Head of caudate nucleus (tissue), 42 donors: ENCODE data around the gene SRGAP1.

Source experiments
- DNase-seq, 42 donors: peaks; one replicate each; pipeline versions ENCODE4 v3.0.0 to v3.0.0-alpha.2; 2020 to 2021; ENCODE audit warnings: mixed read lengths in 7 of 42
- intact Hi-C: fragments of 100-400 bp; cut with DNase I; formaldehyde crosslinking; loops from one replicate; pipeline ENCODE4 v1.15.0; 2022

Gene SRGAP1

DNA sequence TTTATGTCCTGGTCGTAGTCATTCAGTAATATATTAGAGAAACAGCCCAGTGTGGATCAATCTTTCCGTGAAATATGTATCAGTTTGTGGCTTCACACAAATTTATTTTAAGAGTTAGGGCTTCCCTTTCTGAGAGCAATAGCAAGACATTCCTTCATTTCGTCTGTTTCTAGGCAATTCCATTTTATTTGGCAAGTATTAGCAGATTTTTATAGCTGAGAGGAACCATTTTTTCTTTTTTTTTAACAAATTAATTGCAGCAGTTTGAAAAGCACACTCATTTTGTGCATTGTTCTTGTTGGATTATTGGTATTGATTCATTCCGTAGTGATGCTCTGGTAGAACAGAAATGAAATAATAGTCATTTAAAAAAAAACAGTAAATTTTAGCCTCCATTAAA is 132.9 kb downstream of the SRGAP1 start:
- intact Hi-C loops, result no loop called here
- DNase-seq, result no peak

GRCh38 chr12:63978519-63978918 is 134.0 kb downstream of the SRGAP1 start:
- no peak for DNase-seq
- intact Hi-C loops, result no loop called here

DNA sequence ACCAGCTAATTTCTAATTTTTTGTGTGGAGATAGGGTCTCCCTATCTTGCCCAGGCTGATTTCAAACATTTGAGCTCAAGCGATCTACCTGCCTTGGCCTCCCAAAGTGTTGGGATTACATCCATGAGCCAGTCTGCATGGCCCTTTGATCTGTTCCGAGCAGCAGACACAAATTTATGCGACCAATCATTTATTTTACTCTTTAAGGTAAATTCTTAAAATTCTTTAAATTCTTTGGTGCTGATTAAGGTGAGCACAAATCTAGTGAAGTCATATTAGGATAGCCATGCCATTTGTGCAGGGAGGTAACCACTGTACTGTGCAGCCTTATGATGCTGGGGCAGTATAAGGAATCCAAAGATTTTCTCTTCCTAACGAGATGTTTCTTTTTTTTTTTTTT is 135.7 kb downstream of the SRGAP1 start:
- no peak for DNase-seq
- intact Hi-C loops, result loop anchor here (10.0 kb wide), 1 partner anchor 95 kb away; no protein-coding TSS in a partner anchor

GRCh38 chr12:63981343-63981742 is 136.8 kb downstream of the SRGAP1 start:
- DNase-seq, result no peak
- intact Hi-C loops, result loop anchor here (10.0 kb wide), 1 partner anchor 93 kb away; no protein-coding TSS in a partner anchor

- intact Hi-C loops, result loop anchor here (10.0 kb wide), 1 partner anchor 92 kb away; no protein-coding TSS in a partner anchor
- no peak for DNase-seq
Measured at GRCh38 chr12:63982604-63983295, 138.2 kb downstream of the SRGAP1 start.

GRCh38 chr12:63985456-63985855 is 141.0 kb downstream of the SRGAP1 start:
- DNase-seq, result no peak
- intact Hi-C loops, result loop anchor here (10.0 kb wide), 1 partner anchor 89 kb away; no protein-coding TSS in a partner anchor

- intact Hi-C loops, result loop anchor here (10.0 kb wide), 1 partner anchor 89 kb away; no protein-coding TSS in a partner anchor
- no peak for DNase-seq
Measured at GRCh38 chr12:63985945-63986344, 141.4 kb downstream of the SRGAP1 start.

DNA sequence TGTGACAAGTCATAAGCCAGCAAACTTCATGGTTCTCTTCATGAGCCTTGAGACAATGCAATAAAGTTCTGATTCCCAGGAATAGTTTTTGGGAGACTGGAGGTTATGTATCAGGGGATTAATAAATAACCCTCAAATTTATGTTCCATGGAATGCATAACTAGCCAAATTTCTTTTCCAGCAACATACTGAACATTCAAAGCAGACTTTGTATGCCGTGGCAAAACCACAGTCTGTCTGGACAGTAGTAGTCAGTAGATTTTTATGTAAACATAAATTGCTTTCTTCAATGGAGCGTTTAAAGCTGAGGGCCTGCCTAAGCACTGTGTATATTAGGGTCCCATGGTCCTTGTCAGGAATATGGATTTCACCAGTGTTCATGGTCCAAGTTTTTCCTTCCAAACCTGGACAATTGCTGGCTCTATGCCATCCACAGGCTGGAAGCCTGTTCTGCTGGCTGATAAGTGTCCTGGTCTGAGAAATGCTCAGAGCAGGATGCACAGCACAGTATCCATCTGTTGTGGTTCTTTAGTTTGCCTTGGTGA is 144.9 kb downstream of the SRGAP1 start:
- intact Hi-C loops, result loop anchor here (10.0 kb wide), 1 partner anchor 85 kb away; no protein-coding TSS in a partner anchor
- peak in 1 of 42 donors; percentile 28 for DNase-seq

DNA sequence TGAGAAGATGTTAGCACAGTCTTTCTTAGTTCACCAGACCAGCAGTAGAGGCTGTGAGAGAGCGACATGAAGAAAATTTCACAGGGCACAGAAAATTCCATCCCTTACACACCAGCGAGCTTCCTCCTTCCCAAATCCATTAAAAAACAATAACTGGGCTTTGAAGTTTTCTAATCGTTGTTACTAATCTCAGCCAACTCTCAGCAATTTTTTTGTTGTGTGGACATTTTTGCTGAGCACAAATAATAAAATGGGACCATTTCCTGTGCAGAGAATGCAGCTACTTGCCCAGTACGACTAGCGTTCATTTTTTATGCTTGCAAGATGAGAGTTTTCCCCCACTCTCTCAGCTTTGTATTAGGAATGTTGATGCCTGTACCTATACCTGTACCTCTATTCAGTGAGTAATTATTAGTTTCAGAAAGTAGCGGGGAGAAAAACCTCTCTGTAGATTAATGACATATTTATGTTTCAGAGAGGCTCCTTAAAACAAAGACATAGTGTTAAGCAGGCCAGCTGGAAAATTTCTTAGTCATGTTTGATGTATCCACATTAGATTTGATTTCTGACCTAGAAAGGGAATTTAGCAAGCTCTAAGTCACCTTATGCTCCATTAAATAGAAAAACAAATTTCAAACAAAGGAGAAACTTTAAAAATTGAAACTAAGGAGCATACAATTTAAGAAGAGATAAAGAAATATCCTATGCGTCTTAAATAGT is 146.5 kb downstream of the SRGAP1 start:
- DNase-seq, result no peak
- intact Hi-C loops, result no loop called here

DNA sequence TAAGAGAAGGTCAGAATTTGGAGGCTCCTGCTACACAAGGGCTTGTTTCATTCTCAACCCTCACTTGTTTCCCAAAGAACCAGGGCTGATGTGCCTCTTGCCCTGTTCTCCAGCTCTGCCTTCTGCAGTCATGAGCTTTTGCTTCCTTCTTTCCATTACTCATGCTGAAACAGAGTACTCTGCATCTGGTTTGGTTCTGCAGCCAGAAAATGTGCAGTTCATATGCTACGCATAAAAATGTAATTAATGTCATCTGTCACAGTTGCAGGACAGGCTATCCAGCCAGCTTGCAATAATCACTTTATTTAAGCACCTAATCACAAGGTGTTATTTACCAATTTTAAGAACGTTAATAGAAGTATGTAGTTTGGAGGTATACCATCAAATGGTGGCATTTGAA is 150.2 kb downstream of the SRGAP1 start:
- intact Hi-C loops, result no loop called here
- peak in 1 of 42 donors; percentile 39 for DNase-seq

- no peak for DNase-seq
- intact Hi-C loops, result no loop called here
Measured at GRCh38 chr12:63995512-63995911, 151.0 kb downstream of the SRGAP1 start.

GRCh38 chr12:63996556-63996955 is 152.1 kb downstream of the SRGAP1 start:
- intact Hi-C loops, result no loop called here
- no peak for DNase-seq

- intact Hi-C loops, result no loop called here
- DNase-seq, result no peak
Measured at GRCh38 chr12:63997198-63997597, 152.7 kb downstream of the SRGAP1 start.

DNA sequence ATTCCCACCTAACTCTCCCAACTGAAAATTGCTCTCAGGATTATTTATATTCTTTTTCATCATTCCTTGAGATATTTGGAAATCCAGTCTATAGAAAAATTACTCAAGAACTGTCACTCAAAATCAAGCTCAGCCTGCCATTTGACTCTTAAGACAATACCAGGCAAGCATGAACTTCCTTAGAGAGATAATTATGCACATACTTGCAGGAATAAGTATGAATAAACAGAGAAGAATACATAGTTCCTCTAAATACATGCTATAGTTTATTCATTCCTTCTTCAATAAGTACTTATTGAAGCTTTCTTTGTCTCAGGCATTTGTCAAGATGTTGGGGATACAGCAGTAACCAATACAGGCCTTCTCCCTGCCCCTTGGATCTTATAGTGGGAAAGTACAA is 154.1 kb downstream of the SRGAP1 start:
- intact Hi-C loops, result no loop called here

GRCh38 chr12:63999853-64000252 is 155.4 kb downstream of the SRGAP1 start:
- DNase-seq, result no peak
- intact Hi-C loops, result no loop called here

More for the DNA sequence above, 154.1 kb downstream of the SRGAP1 start:
- DNase-seq, result no peak

DNA sequence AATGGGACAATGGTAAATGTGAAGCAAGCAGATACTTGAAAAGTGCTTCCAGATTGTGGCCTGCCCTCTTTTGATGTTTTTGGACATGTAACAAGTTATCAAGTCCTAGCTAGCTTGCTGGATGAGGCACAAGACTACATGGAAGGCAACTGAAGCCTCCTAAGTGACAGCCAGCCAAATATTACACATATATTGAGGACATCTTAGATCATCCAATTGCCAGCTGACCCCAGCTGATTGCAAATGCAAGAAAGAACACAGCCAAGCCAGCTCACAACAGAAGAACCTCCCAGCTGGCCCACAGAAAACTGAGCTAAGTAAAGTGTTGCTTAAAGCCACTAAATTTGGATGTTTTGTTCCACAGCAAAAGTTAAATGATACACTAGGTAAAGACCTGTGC is 156.9 kb downstream of the SRGAP1 start:
- no peak for DNase-seq
- intact Hi-C loops, result no loop called here

- DNase-seq, result no peak
- intact Hi-C loops, result no loop called here
Measured at GRCh38 chr12:64004641-64005040, 160.1 kb downstream of the SRGAP1 start.

DNA sequence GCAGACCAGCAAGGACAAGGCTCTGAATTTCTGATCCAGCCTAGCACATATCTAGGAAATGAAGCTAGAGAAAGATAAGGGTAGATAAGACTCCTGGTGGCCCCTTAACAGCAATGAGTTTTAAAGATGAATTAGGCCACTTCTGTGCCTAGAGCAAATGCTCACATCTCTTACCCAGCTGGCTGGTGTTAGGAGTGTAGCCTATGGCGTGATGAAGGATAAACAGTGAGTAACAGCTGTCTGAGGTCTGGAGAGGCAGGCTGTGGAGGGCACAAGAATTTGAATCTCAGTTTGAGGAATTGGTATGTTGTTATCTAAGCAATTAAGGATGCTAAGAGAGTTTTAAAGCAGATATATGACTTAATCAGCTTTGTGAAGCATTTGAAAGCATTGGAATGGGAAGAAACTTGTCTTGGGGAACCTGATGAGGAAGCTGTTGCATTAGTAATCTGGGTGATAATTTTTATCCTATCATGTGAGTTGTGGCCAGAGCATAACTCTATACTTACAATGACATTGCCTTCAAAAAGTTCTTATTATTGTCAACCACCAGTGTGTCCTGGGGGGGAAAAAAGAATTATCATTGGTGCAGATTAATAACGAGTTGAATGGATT is 161.8 kb downstream of the SRGAP1 start:
- DNase-seq, result no peak
- intact Hi-C loops, result no loop called here

GRCh38 chr12:64007853-64008252 is 163.4 kb downstream of the SRGAP1 start:
- DNase-seq, result no peak
- intact Hi-C loops, result no loop called here

DNA sequence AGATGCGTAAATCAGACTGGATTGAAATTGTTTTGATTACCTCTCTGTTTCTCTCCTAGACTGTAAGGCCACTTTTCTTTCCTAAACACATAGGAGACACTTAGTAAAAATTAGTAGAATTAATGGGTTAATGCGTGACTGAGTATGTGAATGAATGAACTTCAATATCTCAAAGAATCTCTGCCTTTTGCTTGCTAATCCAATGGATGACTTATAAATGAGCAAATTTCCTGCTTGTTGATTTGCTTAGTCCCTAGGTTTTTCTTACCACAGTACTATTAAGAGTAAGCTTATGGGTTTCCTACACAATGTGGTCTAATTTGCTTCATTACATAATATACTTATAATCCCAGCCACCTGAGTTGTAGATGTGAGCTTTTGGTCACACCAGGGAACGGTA is 164.1 kb downstream of the SRGAP1 start:
- intact Hi-C loops, result no loop called here
- DNase-seq, result no peak
